GM18526 (cell line): ENCODE data around the gene DHX8.

Experiments
- POLR2A ChIP-seq: IDR thresholded peaks from 3 replicates; pipeline ENCODE4 v1.6.1; 2011; ENCODE audit not compliant: insufficient read length; ENCODE audit errors: extremely low read depth

The DHX8 gene

DNA sequence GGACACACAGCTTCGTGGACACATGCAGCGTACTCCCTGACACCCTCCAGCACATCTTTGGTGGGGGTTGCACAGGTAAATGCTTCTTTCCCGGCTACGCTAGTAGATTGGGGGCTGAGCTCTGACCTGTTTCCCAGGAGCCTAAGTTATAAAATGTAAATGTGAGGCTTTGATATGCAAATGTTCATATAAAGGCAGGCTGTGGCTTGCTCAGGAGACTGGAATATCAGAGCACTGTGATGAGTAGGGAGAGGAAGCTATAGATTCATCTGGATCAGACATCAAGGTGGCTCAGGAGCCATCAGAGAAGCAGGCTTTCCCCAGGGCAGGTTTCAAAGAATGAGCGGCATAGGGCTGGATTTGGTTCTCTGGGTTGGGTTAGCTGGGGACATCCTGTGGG, 65.7 kb downstream of the DHX8 start:
- TF ChIP-seq POLR2A = no peak

DNA sequence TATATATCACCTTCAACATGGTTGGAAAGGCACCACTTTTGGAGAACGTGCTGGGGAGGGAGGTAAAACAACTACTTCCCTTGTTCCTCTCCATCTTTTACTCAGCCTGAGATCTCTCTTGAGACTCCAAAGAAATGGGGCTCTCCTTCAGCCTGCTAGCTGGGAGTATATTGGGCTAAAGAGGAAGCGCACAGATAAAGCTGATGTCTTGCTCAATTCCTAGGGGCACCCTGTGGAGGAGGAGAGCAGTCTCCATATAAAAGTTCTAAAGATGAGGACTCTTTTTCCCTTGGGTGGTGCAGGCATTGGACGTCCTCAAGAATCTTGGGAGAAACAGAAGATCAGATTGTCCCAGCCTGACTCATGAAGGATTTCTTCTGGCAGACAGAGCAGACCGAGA, 67.0 kb downstream of the DHX8 start:
- TF ChIP-seq POLR2A = no peak

DNA sequence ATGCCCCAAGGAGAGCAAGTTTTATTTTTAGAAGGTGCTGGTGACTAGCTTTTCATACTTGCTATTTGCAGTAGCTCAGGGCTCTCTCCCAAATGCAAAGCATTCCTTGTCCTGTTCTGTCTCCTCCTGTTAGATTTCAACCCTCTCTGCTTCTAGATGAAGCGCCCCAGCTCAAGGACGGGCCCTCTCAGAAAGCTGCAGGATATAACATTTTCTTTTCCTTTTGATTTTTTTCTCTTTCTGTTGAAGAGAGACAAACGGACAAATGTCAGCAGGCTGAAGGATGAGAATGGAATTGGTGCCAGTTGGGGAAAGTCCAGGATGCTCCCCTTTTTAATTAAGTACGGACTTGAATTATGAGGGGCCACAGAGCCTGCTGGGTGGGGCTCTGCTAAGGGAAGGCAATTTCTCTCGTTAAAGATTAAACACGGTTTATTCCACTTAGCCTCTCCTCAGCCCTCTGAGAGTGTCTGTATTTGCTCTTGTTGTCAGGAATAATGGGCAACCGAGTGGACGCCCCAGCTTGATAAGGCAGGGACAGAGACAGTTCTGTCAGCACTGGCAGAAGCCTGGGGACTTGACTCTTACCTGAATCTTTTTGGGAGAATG, 68.6 kb downstream of the DHX8 start:
- no peak for TF ChIP-seq POLR2A

DNA sequence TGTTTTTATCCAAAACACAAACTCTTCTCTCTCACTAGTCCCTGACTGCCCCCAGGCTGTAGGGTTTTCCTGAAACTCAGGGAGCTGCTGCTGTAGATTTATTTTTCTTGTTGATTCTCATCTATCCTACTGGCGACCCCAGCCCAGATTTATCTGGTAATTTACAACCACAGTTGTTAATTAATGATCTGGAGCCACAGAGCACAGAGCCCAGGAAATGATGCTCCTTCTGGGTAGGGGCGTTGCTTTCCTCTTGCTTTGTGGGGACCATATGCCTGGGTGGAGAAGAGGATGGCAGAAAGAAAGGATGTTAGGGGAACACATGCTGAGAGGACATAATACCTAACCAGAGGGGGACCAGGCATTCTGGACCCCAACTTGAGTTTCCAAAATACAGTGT, 69.8 kb downstream of the DHX8 start:
- TF ChIP-seq POLR2A = no peak

DNA sequence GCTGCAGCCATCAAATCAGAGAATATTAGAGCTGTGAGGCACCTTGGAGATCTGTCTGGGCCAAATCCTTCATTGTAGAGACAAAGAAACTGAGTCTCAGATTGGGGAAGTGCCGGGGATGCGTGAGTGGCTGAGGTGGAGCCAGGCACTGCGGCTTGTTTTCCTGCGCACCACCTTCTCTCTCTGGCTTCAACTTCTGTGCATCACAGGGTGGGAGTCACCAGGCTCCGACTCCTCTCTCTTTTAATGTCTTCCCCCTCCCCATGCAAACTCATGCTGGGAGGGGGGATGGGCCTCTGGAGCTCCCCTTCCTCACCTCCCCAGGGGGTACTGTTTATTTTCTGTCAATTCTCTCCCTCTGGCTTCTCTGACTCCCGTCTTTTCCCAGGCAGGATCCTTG, 71.1 kb downstream of the DHX8 start:
- no peak for TF ChIP-seq POLR2A

DNA sequence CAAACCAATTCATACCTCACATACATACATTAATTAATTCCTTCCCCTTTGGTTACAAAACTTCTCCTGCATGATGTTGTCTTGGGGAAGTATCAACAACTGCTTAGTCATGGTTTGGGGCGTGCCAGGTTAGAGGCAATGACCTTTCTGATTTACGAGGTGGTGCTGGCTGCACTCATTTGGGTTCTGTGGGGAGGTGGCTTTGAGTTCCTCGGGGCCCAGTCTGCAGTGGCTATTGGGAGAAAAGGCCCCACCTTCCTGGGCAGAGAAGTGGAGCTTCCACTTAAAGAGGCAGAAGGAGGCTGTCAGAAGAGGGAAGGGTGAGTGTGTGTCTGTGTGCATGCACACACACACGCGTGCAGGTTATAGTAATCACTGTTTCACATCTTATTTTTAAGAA, 72.5 kb downstream of the DHX8 start:
- TF ChIP-seq POLR2A = no peak

DNA sequence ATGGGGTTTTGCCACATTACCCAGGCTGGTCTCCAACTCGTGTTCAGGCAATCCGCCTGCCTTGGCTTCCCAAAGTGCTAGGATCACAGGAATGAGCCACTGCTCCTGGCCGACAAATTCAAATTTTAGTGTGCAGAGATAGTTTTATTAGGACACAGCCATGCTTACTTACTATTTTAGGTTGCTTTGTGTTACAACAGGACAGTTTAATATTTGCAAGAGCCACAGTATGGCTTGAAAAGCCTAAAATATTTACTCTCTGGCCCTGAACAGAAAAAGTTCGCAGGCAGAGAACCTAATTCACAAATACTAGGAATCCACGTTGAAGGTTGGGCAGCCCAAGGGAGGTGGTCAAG, 75.0 kb downstream of the DHX8 start:
- no peak for TF ChIP-seq POLR2A

DNA sequence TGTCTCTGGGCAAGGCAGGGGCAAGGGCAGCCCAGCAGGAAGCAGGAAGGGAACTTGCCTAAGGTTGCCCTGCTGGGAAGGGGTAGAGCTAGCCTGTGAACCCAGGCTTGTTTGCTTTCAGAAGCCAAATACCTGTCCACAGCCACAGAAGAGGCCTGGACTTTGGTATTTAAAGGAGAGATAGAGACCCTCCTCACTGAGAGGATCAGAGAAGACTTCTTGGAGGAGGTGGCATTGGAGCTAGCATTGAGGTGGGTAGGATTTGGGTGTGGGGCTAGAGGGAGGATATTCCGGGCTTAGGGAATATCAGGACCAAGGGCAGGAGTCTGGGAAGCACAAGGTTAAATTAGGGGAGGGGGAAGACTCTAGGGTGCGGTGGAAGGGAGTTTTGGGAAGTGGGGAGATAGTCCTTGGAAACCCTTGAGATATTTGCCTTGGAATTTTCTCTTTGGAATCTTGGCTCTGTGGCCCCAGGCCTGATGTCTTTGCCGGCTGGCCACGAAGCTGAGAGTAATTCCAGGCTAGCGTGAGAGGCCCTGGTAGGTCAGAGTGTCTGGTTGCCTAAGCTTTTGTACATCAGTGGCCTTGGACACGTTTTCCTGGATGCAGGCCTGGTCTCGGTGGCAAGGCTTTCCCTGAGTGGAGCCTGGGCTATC, 75.5 kb downstream of the DHX8 start:
- no peak for TF ChIP-seq POLR2A

DNA sequence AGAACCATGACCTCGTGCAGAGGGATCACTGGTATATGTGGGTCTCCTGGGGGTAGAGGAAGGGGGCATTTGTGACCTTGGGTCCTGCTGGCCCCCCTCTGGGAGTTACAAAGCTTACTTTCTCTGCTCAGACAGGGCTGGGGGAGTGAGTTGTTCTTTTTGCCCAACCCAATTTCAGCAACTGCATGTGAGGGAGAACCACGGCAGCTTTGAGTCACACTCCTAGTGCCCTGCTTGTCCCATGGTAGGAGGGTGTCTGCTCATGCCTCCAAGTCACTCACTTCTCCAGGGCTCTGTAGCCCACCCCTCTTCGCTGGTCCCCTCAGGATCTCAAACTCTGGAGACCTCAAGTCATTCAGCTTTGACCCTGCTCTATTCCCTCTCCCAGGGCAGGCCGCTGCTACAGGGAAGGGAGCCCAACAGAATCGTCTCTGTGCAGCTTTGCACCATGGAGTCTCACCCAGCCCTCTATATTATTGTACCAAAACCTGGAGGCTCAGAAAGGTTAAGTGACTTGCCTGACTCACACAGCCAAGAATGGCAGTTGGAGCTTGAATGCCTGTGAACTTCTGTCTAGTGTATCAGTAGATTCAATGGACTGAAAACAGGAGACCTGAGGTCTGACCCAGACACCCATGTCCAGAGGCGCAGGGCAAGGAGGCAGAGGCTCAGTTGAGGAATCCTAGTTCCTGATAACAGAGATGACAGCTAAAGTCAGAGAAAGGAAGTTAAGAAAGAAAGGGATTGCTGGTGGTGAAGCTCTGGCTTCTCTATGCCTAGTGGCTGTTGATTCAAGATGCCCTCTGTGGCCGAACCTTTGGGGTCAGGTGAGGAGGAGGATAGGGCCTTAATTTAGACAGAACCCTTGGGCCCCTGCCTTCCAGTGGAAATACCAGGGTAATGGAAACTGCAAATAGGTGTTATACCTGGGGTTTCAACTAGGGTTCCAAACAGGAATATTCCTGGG, 77.0 kb downstream of the DHX8 start:
- TF ChIP-seq POLR2A = no peak

DNA sequence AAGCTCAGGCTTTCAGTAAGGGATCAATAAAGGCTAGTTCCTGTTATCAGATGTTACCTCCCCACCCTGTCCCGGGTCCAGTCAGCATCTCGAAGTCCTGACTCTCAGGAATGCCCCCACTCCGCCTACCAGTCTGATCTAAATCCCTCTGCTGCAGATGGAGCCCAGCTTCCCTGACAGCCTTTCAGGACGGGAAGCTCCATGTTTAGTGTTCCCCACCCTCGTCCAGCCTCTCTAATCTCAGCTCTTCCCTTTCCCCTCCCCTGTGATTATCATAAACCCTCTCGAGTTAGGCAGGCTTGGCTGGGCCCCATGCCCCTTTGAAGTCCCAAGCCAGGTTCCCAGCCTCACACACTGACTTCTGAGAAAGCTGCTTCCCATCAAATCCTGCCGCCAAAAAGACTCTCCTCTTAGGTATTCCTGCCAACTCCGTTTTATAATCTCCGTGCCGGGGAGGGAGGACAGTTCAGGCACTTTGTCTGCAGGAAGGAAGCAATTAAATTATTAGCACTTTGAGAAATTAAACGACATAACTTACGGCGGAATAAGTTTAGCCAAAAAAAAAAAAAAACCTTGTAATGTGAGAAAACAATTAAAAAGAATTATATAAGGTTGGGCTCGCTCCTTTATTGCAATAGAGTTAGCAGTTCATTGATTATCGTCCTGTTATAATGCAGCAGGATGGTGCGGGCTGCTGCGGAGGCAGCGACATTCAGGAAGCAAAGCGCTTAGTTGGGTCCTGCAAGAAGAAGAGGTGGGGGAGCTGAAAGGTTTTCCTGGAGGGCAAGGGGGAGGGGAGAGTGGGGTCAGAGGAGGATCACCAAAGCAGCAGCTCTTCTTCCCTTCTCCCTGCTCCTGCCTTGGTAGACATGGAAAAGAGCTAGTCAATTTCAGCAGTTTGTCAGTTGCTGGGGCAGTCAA, 79.2 kb downstream of the DHX8 start:
- no peak for TF ChIP-seq POLR2A

DNA sequence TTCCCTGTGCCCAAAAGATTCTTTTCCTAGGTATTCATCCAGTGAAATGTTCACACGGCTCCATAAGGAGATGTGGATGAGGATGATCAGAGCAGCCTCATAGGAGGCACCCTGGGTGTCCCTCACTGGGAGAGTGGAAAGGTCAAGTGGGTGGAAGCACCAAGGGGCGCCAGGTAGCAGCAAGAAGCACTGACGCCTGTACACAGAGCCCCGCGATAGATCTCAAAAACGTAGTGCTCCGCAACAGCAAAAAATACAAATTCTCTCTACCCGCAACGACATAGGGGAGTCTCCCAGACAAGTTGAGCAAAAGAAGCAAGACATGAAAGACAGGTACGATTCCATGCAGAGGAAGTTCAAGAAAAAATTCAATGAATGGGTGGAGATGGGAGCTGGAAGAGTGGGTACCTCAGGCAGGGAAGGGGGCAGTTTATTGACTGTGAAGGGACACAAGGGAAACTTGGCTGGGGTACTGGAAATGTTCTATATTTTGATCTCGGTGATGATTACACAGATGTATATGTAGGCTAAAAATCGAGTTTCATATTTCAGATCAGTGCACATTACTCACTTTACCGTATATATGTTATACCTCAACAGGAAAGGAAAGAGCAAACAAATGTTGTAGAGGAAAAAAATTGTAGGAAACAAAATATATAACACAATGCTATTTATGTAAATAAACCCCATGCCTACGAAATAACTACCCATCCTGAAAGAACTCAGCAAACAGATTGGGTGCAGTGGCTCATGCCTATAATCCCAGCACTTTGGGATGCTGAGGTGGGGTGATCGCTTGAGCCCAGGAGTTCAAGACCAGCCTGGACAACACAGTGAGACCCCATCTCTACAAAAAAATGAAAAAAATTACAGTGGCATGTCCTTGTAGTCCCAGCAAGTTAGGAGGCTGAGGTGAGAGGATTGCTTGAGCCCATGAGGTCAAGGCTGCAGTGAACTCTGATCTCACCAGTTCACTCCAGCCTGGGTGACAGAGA, 80.1 kb downstream of the DHX8 start:
- TF ChIP-seq POLR2A = no peak

DNA sequence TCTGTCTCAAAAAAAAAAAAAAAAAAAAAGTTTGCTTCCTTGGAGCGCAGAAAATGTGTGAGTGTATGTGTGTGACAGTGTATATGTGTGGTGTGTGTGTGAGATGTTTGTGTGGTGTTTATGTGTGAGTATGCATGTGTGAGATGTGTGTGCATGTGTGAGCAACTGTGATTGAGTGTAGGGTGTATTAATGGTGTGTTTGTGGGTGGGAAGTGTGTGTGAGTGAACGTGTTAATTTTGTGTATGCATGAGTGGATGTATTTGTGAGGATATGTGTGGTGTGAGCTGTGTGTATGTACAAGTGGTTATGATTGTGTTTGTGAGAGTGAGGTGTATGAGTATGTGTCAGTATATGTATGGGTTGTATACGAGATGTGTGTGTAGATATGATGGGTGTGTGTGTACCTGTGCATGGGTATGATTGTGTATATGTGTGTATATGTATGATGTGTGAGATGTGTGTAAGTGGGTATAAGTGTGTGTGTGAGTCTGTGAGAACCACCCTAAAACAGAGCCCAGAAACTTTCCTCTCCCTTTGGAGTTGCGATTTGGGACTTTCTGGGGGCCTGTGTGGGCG, 84.8 kb downstream of the DHX8 start:
- no peak for TF ChIP-seq POLR2A

DNA sequence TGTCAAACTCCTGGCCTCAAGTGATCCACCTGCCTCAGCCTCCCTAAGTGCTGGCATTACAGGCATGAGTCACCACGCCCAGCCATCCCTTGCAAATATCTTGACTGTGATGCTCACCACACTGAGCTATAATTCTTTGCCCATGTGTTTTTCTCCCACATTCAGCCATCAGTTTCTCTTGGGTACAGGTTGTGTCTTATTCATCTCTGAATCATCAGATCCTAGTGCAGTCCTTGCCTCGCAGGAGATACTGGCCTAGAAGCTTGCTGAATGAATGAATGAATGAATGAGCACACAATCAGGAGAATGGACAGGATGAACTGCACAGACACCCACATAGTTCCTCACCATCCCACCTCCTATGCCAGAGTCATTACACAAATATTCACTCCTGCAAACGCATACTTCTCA, 86.7 kb downstream of the DHX8 start:
- no peak for TF ChIP-seq POLR2A
